COLO668 (cell line): ENCODE results near the gene LRTM2.

Source experiments
- DNase-seq: peaks from one replicate; lab custom pipeline; 2025; ENCODE audit not compliant: unreplicated experiment; lab: John Stamatoyannopoulos, UW

Gene LRTM2

DNA sequence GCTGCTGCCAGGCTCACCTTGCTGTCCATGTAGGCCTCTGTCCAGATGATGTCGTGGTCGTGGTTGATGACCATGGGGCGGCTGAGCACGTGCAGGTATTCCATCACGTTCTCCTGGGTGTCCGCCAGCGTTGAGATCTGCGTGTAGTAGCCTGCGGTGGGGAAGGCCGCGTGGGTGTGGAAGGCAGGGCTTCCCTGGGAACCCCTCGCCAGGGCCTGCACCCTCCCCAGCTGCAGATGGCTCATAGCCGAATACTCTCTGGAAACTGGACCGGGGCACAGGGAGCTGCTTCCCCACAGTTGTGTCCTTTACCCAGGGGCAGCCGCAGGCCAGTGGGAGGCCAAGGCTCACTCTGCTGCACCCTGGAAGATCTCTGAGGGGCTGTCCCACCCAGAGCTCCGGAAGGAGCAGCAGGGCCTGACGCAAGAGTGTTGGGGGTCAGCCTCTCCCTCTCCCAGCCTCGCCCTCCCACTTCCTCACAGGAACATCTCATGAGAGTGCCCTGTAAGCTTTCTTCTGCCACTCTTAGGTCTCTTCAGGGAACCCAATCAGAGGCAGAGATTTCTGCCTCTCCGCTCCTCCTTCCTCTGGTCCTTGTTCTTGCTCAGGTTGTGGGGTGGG lies 62.6 kb downstream of the LRTM2 start:
- no peak for DNase-seq

DNA sequence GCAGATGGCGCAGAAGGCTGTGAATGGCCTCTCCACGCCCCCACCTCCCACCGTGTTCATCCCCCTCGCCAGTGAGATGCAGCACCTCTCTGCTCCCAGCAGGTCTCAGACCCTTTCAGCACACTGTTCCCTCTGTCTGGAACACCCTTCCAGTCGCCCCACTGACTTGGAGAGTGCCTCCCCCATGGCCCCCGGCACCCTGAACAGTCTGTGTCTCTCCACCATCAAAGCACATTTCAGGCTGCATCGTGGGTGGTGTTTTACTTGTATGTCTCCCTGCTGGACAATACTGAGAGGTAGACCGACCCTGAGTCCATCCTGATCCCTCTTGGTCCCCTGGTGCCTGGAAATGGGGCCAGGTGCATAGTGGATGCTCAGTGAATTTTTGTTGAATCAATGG lies 63.1 kb downstream of the LRTM2 start:
- DNase-seq: no peak

DNA sequence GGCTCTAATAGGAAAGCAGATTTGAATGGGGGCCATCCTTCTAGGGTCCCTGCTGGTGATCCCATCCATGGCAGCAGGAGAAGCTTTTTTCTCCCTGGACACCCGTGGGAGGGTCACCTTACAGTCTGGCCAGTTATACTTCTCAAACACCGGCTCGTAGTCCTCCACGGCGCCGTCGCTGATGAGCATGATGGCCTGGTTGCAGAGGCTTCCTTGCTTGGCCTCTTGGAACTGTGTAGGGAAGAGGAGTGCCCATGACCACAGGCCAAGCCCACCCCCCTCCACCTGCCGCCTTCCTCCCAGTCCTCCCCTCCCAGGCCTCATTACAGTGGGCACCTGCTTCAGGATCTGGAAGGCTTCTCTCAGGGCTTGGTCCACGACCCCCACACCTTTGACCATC lies 64.3 kb downstream of the LRTM2 start:
- DNase-seq: no peak

DNA sequence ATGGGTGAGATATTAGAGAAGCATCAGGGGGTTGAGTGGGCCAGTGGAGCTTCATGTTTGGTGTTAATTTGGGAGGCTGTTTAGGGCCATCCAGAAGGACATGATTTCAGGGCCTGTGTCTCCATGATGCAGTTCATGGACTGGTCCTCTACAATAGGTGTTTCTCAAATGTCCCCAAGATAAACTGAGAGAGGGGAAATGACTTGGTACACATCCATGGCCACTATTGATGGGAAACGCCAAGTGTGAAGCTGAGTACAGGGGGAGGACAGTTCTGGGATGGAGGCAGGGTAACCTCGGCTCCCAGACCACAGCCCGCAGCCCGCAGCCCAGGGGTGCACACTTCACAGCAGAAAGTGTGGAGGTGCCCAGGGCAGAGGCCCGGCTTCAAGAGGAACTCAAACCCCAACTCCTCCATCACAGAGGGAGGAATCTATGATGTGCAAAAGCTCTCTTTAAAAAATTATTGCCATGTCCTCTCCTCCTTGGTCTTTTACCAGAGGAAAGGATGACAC lies 64.8 kb downstream of the LRTM2 start:
- no peak for DNase-seq

DNA sequence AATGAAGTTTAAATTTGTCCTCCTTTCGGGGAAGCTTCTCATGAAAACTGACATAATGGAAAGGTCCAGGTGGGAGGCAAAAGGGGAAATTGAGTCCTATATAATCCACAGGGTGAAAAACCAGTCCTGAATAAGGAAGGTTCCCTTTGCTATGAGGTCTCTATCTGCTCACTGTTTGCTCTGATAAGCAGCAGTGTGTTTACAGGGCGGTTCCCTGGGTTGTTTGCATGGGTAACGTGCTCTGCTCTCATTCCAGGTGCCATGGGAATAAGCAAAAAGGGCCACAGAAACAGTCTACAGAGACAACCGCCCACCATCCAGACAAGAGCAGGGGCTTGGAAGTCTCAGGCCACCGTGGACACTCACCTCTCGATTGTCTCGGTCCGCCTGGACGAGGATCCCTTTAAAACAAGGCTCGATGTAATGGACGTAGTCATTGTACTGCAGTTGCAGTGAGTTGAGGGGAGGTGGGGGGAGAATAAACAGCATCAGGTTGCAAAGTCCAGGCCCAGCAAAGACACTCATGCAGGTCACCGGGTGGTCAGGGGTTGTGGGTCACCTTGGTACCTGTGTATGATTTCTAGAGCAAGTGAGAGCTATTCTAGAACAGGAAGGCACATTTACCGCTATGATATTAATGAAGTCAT lies 65.4 kb downstream of the LRTM2 start:
- no peak for DNase-seq
